NB4 (cell line): ENCODE results near the gene ME3.
"Not testable (repeated sequence)": the region's sequence is repeated elsewhere in the genome, so short reads cannot be mapped to it uniquely, and the experiment has no call there.

Source experiments
- DNase-seq: peaks from one replicate; pipeline ENCODE4 v3.0.0; 2010; ENCODE audit warnings: low read depth
- H3K4me3 ChIP-seq: one replicate; pipeline ENCODE4 v1.5.1; 2011; ENCODE audit warnings: mild to moderate bottlenecking, low read depth, low read length, moderate library complexity
- MAX ChIP-seq: IDR thresholded peaks from 2 replicates; pipeline ENCODE4 v1.6.1; 2011; ENCODE audit warnings: low read depth, low read length
- MYC ChIP-seq: IDR thresholded peaks from 2 replicates; pipeline ENCODE4 v1.6.1; 2011; ENCODE audit warnings: low read depth, low read length
- POLR2A ChIP-seq: IDR thresholded peaks from 2 replicates; pipeline ENCODE4 v1.6.1; 2011; ENCODE audit warnings: mild to moderate bottlenecking; ENCODE audit not compliant: insufficient read length; ENCODE audit errors: extremely low read depth
- TF ChIP-seq, protein P1 (sequence below): IDR thresholded peaks from one replicate; pipeline ENCODE4 v1.5.1; 2012; ENCODE audit warnings: low read depth, low read length

The ME3 gene

GRCh38 chr11:86427441-86427840 is 245.0 kb downstream of the ME3 start:
- no peak overlapping the region for H3K4me3 ChIP-seq
- TF ChIP-seq POLR2A, result no peak
- no peak for TF ChIP-seq MAX
- no peak for TF ChIP-seq MYC
- TF ChIP-seq, protein P1, sequence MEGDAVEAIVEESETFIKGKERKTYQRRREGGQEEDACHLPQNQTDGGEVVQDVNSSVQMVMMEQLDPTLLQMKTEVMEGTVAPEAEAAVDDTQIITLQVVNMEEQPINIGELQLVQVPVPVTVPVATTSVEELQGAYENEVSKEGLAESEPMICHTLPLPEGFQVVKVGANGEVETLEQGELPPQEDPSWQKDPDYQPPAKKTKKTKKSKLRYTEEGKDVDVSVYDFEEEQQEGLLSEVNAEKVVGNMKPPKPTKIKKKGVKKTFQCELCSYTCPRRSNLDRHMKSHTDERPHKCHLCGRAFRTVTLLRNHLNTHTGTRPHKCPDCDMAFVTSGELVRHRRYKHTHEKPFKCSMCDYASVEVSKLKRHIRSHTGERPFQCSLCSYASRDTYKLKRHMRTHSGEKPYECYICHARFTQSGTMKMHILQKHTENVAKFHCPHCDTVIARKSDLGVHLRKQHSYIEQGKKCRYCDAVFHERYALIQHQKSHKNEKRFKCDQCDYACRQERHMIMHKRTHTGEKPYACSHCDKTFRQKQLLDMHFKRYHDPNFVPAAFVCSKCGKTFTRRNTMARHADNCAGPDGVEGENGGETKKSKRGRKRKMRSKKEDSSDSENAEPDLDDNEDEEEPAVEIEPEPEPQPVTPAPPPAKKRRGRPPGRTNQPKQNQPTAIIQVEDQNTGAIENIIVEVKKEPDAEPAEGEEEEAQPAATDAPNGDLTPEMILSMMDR, result no peak

DNA sequence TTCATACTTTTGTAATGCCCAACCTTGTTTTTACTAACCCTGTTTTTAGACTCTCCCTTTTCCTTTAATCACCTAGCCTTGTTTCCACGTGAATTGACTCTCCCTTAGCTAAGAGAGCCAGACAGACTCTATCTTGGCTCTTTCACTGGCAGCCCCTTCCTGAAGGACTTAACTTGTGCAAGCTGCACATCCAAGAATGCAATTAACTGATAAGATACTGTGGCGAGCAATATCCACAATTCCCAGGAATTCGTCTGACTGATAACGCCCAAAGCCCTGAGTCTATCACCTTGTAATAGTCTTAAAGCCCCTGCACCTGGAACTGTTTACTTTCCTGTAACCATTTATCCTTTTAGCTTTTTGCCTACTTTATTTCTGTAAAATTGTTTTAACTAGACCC is 248.9 kb downstream of the ME3 start:
- DNase-seq, H3K4me3 ChIP-seq: not testable (repeated sequence)

More at GRCh38 chr11:86427441-86427840, 245.0 kb downstream of the ME3 start:
- DNase-seq, result no peak

GRCh38 chr11:86422371-86422770 is 250.0 kb downstream of the ME3 start:
- H3K4me3 ChIP-seq, result no peak overlapping the region
- DNase-seq, result peak; percentile 13
- TF ChIP-seq MAX, result no peak
- TF ChIP-seq, protein P1, result no peak
- TF ChIP-seq MYC, result no peak
- no peak for TF ChIP-seq POLR2A

- H3K4me3 ChIP-seq, result no peak overlapping the region
- DNase-seq, result peak; percentile 79
- no peak for TF ChIP-seq MAX
- no peak for TF ChIP-seq MYC
- TF ChIP-seq POLR2A, result no peak
- TF ChIP-seq, protein P1, result no peak
Measured at GRCh38 chr11:86421946-86422345, 250.5 kb downstream of the ME3 start.

DNA sequence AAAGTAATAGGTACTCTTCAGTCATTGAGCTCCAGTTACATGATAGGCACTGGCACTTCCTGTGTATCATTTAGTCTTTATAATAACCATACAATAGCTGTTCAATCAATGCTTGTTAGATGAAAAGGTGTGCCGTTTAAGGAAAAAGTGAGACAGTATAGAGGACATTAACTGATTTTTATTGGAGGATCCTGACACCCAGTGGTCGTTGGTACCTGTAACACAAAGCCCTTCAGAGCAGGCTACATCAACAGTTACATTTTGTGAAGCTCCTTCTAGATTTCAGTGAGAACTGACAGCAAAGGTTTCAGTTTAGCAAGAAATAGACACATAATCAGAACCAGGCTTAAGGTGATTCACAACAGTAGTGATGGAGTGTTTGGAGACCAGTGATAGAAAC is 253.5 kb downstream of the ME3 start:
- DNase-seq, result peak; percentile 16
- TF ChIP-seq POLR2A (no peak), MAX (no peak), MYC (no peak)
- TF ChIP-seq, protein P1, result no peak
- H3K4me3 ChIP-seq, result no peak overlapping the region

DNA sequence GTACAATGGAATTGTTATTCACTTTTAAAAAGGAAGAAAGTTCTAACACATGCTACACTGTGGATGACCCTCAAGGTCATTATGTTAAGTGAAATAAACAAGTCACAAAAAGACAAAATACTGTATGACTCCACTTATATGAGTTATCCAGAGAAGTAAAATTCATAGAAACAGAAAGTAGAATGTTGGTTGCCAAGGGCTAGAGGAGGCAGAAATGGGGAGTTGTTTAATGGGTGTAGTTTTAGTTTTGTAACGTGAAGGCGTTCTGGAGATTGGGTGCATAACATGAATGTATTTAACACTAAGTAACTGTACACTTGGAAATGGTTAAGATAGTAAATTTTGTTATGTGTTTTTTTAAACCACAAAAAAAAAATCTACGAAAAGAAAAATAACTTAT is 253.9 kb downstream of the ME3 start:
- no peak overlapping the region for H3K4me3 ChIP-seq
- no peak for DNase-seq
- no peak for TF ChIP-seq MAX
- TF ChIP-seq, protein P1, result no peak
- TF ChIP-seq MYC, result no peak
- no peak for TF ChIP-seq POLR2A
